PFSK-1 (cell line): ENCODE results near the gene PRICKLE3.

Experiments
- REST ChIP-seq, 2 experiments: IDR thresholded peaks; 2 replicates each; pipeline versions ENCODE4 v1.6.1 to v1.8.0; 2011 to 2012; ENCODE audit warnings: low read depth in 2 of 2, low read length in 2 of 2, control low read depth in 1 of 2, inconsistent platforms in 1 of 2, mild to moderate bottlenecking in 1 of 2, moderate library complexity in 1 of 2; ENCODE audit not compliant: insufficient read depth in 1 of 2
- TAF1 ChIP-seq: IDR thresholded peaks from 2 replicates; pipeline ENCODE4 v1.6.1; 2012; ENCODE audit warnings: low read length, control low read depth, borderline replicate concordance; ENCODE audit not compliant: insufficient read depth

GRCh38 chrX:49228185-49228584 lies 42.0 kb upstream of the PRICKLE3 start:
- TF ChIP-seq REST (IDR thresholded peaks at IDR 0.05; ENCODE audit: insufficient read depth in 1 of 2, low read depth in 2 of 2, low read length in 2 of 2), result no peak
- TF ChIP-seq TAF1, result no peak
